HG03354 (cell line): Measurements from ENCODE around the gene FCER1A.
"Not testable (repeated sequence)": the region's sequence is repeated elsewhere in the genome, so short reads cannot be mapped to it uniquely, and the experiment has no call there.

Experiments used
- ATAC-seq: cut with Tn5 transposase; IDR thresholded peaks from one replicate; pipeline ENCODE4 v1.9.1; 2021; ENCODE audit warnings: mild to moderate bottlenecking; ENCODE audit not compliant: unreplicated experiment, poor library complexity, severe bottlenecking

Gene FCER1A

GRCh38 chr1:159342761-159343425, 40.8 kb downstream of the FCER1A start:
- no peak for ATAC-seq

- not testable (repeated sequence) for ATAC-seq
Measured at GRCh38 chr1:159349374-159349773, 47.2 kb downstream of the FCER1A start.

DNA sequence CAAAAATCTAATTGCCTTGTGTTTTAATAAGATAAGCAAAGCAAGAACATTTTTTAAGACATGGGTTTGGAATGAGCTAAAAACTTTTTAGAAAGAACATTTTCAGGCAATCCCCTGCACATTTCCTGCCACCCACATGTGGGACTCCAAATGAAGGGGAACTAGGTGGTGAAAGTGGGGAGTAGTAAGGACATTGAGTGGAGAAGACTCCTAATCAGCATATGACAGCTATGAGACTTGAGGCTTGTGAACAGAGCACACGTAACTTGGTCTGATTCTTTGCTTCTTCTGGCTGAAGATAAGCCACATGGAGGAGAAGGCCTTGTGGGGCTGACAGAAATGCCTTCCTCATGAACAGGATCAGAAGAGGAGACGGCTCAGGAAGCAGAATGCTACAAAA, 50.3 kb downstream of the FCER1A start:
- no peak for ATAC-seq
